B cell (primary cell): Measurements from ENCODE around the gene HSDL2. TPM values are rescaled to one million over a fixed set of nuclear protein-coding genes. Genes with fewer than 3 reads are reported as not detected.

Experiments used
- ATAC-seq: fragments of 200-7000 bp; cut with Tn5 transposase; one replicate; pipeline ENCODE4 v1.10.0; 2021; ENCODE audit warnings: low read depth, mild to moderate bottlenecking, moderate number of reproducible peaks, moderate library complexity
- CTCF ChIA-PET: fragments of 350-600 bp; sonication (Branson Sonifier 250); formaldehyde crosslinking; loops from one replicate; lab custom pipeline; 2021; ENCODE audit warnings: antibody characterized with exemption, inconsistent platforms; lab: Charles Lee
- POLR2A ChIA-PET: fragments of 350-600 bp; sonication (Branson Sonifier 250); formaldehyde crosslinking; loops from one replicate; lab custom pipeline; 2021; ENCODE audit warnings: antibody characterized with exemption; lab: Charles Lee
- DNase-seq: peaks from one replicate; pipeline ENCODE4 v3.0.0; 2013
- H2AFZ ChIP-seq: 2 replicates; pipeline ENCODE4 v1.6.1; 2012; ENCODE audit warnings: mild to moderate bottlenecking, low read depth, low read length; ENCODE audit not compliant: insufficient read depth, poor library complexity, severe bottlenecking
- H3K27ac ChIP-seq, 2 donors: 1 replicate in 1 of 2; 2 replicates in 1 of 2; pipeline ENCODE4 v1.5.1; 2012 to 2013; ENCODE audit warnings: low read length in 2 of 2, mild to moderate bottlenecking in 2 of 2, moderate library complexity in 1 of 2
- H3K27me3 ChIP-seq, 4 experiments: fragments of 200-600 bp in 1 of 4; sonication (generic) in 1 of 4; replicated peaks in 1 of 4; 1 replicate in 2 of 4; 2 replicates in 2 of 4; pipeline versions ENCODE4 v1.6.1 to v1.7.0; 2013 to 2016; ENCODE audit warnings: low read length in 3 of 4, mild to moderate bottlenecking in 2 of 4, mixed read lengths in 1 of 4, moderate library complexity in 1 of 4; ENCODE audit not compliant: insufficient read depth in 4 of 4, control insufficient read depth in 3 of 4; ENCODE audit errors: control extremely low read depth in 1 of 4
- H3K36me3 ChIP-seq, 2 experiments: replicated peaks in 1 of 2; 1 replicate in 1 of 2; 2 replicates in 1 of 2; pipeline versions ENCODE4 v1.6.1 to v1.7.1; 2013; ENCODE audit warnings: low read length in 1 of 2; ENCODE audit not compliant: insufficient read depth in 2 of 2, control insufficient read depth in 1 of 2; ENCODE audit errors: control extremely low read depth in 1 of 2, extremely low read depth in 1 of 2
- H3K4me1 ChIP-seq, 2 donors: fragments of 200-600 bp in 1 of 2; sonication (generic) in 1 of 2; 1 replicate in 1 of 2; 2 replicates in 1 of 2; pipeline versions ENCODE4 v1.5.1 to v1.6.1; 2013 to 2017; ENCODE audit warnings: low read length in 2 of 2; ENCODE audit not compliant: control insufficient read depth in 2 of 2, insufficient read depth in 2 of 2
- H3K4me2 ChIP-seq: replicated peaks from 2 replicates; pipeline ENCODE3; 2012; ENCODE audit warnings: mild to moderate bottlenecking, low read depth, low read length; ENCODE audit not compliant: poor library complexity, severe bottlenecking
- H3K4me3 ChIP-seq, 5 experiments: fragments of 200-600 bp in 1 of 5; sonication (generic) in 1 of 5; 1 replicate in 3 of 5; 2 replicates in 2 of 5; pipeline versions ENCODE4 v1.5.1 to v1.7.0; 2011 to 2016; ENCODE audit warnings: low read length in 4 of 5, mild to moderate bottlenecking in 4 of 5, low read depth in 2 of 5, control low read depth in 1 of 5, moderate library complexity in 1 of 5; ENCODE audit not compliant: insufficient read depth in 1 of 5; ENCODE audit errors: control extremely low read depth in 1 of 5, extremely low read depth in 1 of 5
- H3K79me2 ChIP-seq: fragments of 200-600 bp; sonication (generic); one replicate; pipeline ENCODE4 v1.6.0; 2016; ENCODE audit warnings: low read length; ENCODE audit not compliant: control insufficient read depth, insufficient read depth
- H3K9ac ChIP-seq: fragments of 200-600 bp; sonication (generic); 2 replicates; pipeline ENCODE4 v1.6.1; 2017; ENCODE audit warnings: mild to moderate bottlenecking, low read length, moderate library complexity
- H3K9me3 ChIP-seq, 3 donors: one replicate each; pipeline versions ENCODE4 v1.6.1 to v1.7.1; 2013; ENCODE audit warnings: low read length in 2 of 3; ENCODE audit not compliant: control insufficient read depth in 2 of 3, insufficient read depth in 1 of 3; ENCODE audit errors: control extremely low read depth in 1 of 3
- H4K20me1 ChIP-seq: 2 replicates; pipeline ENCODE4 v1.6.0; 2012; ENCODE audit warnings: mild to moderate bottlenecking, low read length; ENCODE audit not compliant: insufficient read depth, control insufficient read depth, poor library complexity, severe bottlenecking
- H3K27ac Mint-ChIP-seq: one replicate; pipeline ENCODE4 v1.8.0; 2021; ENCODE audit warnings: mixed read lengths
- H3K27me3 Mint-ChIP-seq: one replicate; pipeline ENCODE4 v1.8.0; 2021; ENCODE audit warnings: mixed read lengths
- H3K4me1 Mint-ChIP-seq: one replicate; pipeline ENCODE4 v1.8.0; 2021; ENCODE audit warnings: mixed read lengths
- H3K4me3 Mint-ChIP-seq: one replicate; pipeline ENCODE4 v1.8.0; 2021; ENCODE audit warnings: mixed read lengths
- H3K9me3 Mint-ChIP-seq: one replicate; pipeline ENCODE4 v1.8.0; 2022; ENCODE audit warnings: mixed read lengths; ENCODE audit not compliant: insufficient read depth
- EZH2 ChIP-seq: IDR thresholded peaks from 2 replicates; pipeline ENCODE4 v1.6.1; 2012; ENCODE audit warnings: borderline replicate concordance, low read depth, mild to moderate bottlenecking, moderate library complexity, low read length; ENCODE audit not compliant: insufficient read depth, poor library complexity, severe bottlenecking
- WGBS: methylation state at CpG from one replicate; pipeline ENCODE4 v1.1.5; 2013; ENCODE audit warnings: missing lambda C conversion rate; ENCODE audit not compliant: insufficient coverage; 5-methylcytosine and 5-hydroxymethylcytosine counted together
- intact Hi-C: fragments of 100-400 bp; cut with micrococcal nuclease; formaldehyde crosslinking; loops from one replicate; pipeline ENCODE4 v1.10.0; 2022
- polyA plus RNA-seq: library from polyadenylated mRNA; depleted of rRNA; stranded (reverse); fragments of >200 nt; gene quantifications from 2 replicates; pipeline ENCODE4 v1.2.3, GENCODE V29; 2012
- total RNA-seq, 2 donors: library from RNA; stranded (reverse); fragments of 120-200 nt in 1 of 2; gene quantifications; 1 replicate in 1 of 2; 2 replicates in 1 of 2; pipeline versions ENCODE4 v1.2.3 to v1.2.4, GENCODE V29; 2013 to 2022
- TF ChIP-seq, protein P1 (sequence below): fragments of 200-600 bp; IDR thresholded peaks from one replicate; pipeline ENCODE4 v1.8.0; 2022; ENCODE audit warnings: antibody characterized with exemption, mild to moderate bottlenecking

HSDL2 gene
- total and polyA plus RNA-seq, 2 donors (not counting 1 experiment from before 2014, with no cell fraction given): 5.8 to 11.7 TPM

DNA sequence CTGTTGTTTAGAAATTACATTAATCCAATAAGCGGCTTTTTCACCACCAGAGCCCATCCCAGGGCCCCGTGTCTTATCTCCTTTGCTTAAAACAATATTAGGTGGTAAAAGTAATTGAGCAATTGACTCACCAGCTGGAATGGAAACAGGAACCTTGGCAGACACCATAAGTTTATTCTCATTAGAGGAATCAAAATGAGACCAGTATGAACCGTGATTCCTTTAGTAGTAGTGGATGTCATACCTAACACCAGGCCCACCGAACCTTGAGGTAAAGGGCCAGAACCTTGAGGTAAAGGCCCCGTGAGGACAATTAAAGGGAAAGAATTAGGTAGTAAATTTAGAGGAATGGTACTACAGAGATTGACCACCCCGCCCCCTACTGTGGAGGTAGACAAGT lies 16.5 kb downstream of the HSDL2 start:
- intact Hi-C loops: no loop called here
- ChIA-PET CTCF (no interaction called here), POLR2A (no interaction called here)
- Histone ChIP-seq H4K20me1 (no peaks in the 10 kb centered on the region), H3K9ac (no peak overlapping the region), H2AFZ (no peak overlapping the region), H3K36me3 (no peaks in the 10 kb centered on the region), H3K9me3 (peaks cover 0 to 11% (median 7%) of the 10 kb centered on the region in 3 donors), H3K27ac (no peak overlapping the region), H3K4me2 (no peak overlapping the region), H3K79me2 (no peaks in the 10 kb centered on the region), H3K4me3 (no peak overlapping the region), H3K27me3 (no peaks in the 10 kb centered on the region), H3K4me1 (no peaks in the 10 kb centered on the region)
- ATAC-seq: no peak
- H3K4me1 Mint-ChIP-seq: no peaks in the 10 kb centered on the region
- TF ChIP-seq, protein P1, sequence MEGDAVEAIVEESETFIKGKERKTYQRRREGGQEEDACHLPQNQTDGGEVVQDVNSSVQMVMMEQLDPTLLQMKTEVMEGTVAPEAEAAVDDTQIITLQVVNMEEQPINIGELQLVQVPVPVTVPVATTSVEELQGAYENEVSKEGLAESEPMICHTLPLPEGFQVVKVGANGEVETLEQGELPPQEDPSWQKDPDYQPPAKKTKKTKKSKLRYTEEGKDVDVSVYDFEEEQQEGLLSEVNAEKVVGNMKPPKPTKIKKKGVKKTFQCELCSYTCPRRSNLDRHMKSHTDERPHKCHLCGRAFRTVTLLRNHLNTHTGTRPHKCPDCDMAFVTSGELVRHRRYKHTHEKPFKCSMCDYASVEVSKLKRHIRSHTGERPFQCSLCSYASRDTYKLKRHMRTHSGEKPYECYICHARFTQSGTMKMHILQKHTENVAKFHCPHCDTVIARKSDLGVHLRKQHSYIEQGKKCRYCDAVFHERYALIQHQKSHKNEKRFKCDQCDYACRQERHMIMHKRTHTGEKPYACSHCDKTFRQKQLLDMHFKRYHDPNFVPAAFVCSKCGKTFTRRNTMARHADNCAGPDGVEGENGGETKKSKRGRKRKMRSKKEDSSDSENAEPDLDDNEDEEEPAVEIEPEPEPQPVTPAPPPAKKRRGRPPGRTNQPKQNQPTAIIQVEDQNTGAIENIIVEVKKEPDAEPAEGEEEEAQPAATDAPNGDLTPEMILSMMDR: no peak
- TF ChIP-seq EZH2: no peak
- H3K27ac Mint-ChIP-seq: no peak overlapping the region
- no peak overlapping the region for H3K4me3 Mint-ChIP-seq
- H3K27me3 Mint-ChIP-seq: no peaks in the 10 kb centered on the region
- H3K9me3 Mint-ChIP-seq: peaks cover 10% of the 10 kb centered on the region
- 98% methylated on average over 3 of the region's 6 CpGs for WGBS
- no peak for DNase-seq

DNA sequence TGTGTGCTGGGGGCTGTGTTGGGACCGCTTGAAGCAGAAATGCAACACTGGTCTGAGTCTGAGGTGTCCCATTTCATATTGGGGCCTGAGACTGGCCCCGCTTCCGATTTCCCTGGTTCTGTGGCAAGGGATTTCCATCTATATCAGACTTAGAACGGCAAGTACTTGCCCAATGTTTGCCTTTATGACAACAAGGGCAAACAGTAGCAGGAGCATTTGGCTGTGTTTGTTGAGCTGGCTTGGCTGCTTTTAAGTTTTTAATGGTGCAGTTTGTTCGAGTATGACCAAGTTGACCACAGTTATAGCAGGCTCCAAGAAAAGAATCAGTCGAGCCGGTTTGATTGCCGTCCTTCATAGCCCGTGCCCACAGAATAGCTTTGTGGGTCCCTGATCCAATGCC lies 17.0 kb downstream of the HSDL2 start:
- Histone ChIP-seq H3K9me3 (peaks cover 0 to 11% (median 7%) of the 10 kb centered on the region in 3 donors), H3K36me3 (no peaks in the 10 kb centered on the region), H3K79me2 (no peaks in the 10 kb centered on the region), H2AFZ (no peak overlapping the region), H3K4me3 (no peak overlapping the region), H3K4me1 (no peaks in the 10 kb centered on the region), H3K4me2 (no peak overlapping the region), H3K9ac (no peak overlapping the region), H3K27ac (no peak overlapping the region), H3K27me3 (no peaks in the 10 kb centered on the region), H4K20me1 (no peaks in the 10 kb centered on the region)
- Mint-ChIP-seq H3K9me3 (peaks cover 10% of the 10 kb centered on the region), H3K27me3 (no peaks in the 10 kb centered on the region), H3K4me1 (no peaks in the 10 kb centered on the region), H3K4me3 (no peak overlapping the region), H3K27ac (no peak overlapping the region)
- ATAC-seq: no peak
- intact Hi-C loops: no loop called here
- CTCF ChIA-PET: no interaction called here
- no peak for DNase-seq
- WGBS: 96% methylated on average over 9 of the region's 9 CpGs
- TF ChIP-seq, protein P1: no peak
- no peak for TF ChIP-seq EZH2
- POLR2A ChIA-PET: no interaction called here
